ENCODE data around the gene CD5L.

- TF ChIP-seq POLR2A (IDR thresholded peaks at IDR 0.05; ENCODE audit: low read length) (no peak), GATA1 (IDR thresholded peaks at IDR 0.05; ENCODE audit: low read depth, low read length) (no peak)
These were observed 22.4 kb downstream of the CD5L start for GRCh38 chr1:157819215-157819614.
